Activated CD8-positive, alpha-beta memory T cell treated with anti-CD3 and anti-CD28 coated beads, Interleukin-2, amount 50 U/mL, for 24 hours (primary cell): ENCODE results near the gene IFFO2.
"Not testable (repeated sequence)": the region's sequence is repeated elsewhere in the genome, so short reads cannot be mapped to it uniquely, and the experiment has no call there.

Experiments used
- DNase-seq: peaks from one replicate; pipeline ENCODE4 v3.0.0-alpha.2; 2020; ENCODE audit errors: extremely low read depth

Gene IFFO2

GRCh38 chr1:18893120-18893519 lies 63.4 kb downstream of the IFFO2 start:
- no peak for DNase-seq

GRCh38 chr1:18891858-18892257 lies 64.6 kb downstream of the IFFO2 start:
- DNase-seq = not testable (repeated sequence)

- DNase-seq = no peak
These were observed 65.1 kb downstream of the IFFO2 start for GRCh38 chr1:18891426-18891780.

- no peak for DNase-seq
These were observed 65.6 kb downstream of the IFFO2 start for GRCh38 chr1:18890706-18891425.

GRCh38 chr1:18886003-18886335 lies 70.5 kb downstream of the IFFO2 start:
- DNase-seq = no peak

- no peak for DNase-seq
These were observed 71.0 kb downstream of the IFFO2 start for GRCh38 chr1:18885311-18886002.

- no peak for DNase-seq
These were observed 71.7 kb downstream of the IFFO2 start for GRCh38 chr1:18884727-18885126.

- DNase-seq = no peak
These were observed 72.1 kb downstream of the IFFO2 start for GRCh38 chr1:18884419-18884717.

- peak; percentile 40 for DNase-seq
These were observed 72.6 kb downstream of the IFFO2 start for GRCh38 chr1:18883636-18884418.

- no peak for DNase-seq
These were observed 73.4 kb downstream of the IFFO2 start for GRCh38 chr1:18883079-18883478.

GRCh38 chr1:18882486-18882885 lies 74.0 kb downstream of the IFFO2 start:
- no peak for DNase-seq

GRCh38 chr1:18881642-18882431 lies 74.6 kb downstream of the IFFO2 start:
- no peak for DNase-seq

GRCh38 chr1:18881164-18881563 lies 75.3 kb downstream of the IFFO2 start:
- DNase-seq = no peak

GRCh38 chr1:18880585-18880984 lies 75.9 kb downstream of the IFFO2 start:
- no peak for DNase-seq

GRCh38 chr1:18879791-18880309 lies 76.6 kb downstream of the IFFO2 start:
- no peak for DNase-seq

- DNase-seq = no peak
These were observed 77.2 kb downstream of the IFFO2 start for GRCh38 chr1:18879215-18879790.

- no peak for DNase-seq
These were observed 77.8 kb downstream of the IFFO2 start for GRCh38 chr1:18878538-18879214.

GRCh38 chr1:18877282-18877681 lies 79.2 kb downstream of the IFFO2 start:
- DNase-seq = no peak

- DNase-seq = no peak
These were observed 80.3 kb downstream of the IFFO2 start for GRCh38 chr1:18876210-18876609.

- no peak for DNase-seq
These were observed 80.7 kb downstream of the IFFO2 start for GRCh38 chr1:18875796-18876128.

GRCh38 chr1:18875107-18875795 lies 81.2 kb downstream of the IFFO2 start:
- peak; percentile 44 for DNase-seq
